ENCODE data around the gene ABCA13.

The ABCA13 gene

DNA sequence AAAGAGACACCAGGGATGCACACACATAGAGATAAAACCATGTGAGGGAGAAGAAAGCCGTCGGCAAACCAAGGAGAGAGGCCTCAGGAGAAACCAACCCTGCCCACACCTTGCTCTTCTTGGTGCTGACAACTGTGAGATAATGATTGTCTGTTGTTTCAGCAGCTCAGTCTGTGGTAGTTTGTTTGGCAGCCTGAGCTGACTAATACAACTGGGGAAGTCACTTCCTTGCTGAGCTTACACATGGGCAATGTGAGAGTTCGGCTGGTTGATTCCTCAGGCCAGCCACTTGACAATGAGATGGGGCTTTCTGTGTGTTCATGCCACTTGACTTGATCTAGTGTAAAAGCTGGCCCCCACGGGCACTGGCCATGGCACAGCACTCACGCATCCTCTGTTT, 271.8 kb downstream of the ABCA13 start:
- DNase-seq = no peak

DNA sequence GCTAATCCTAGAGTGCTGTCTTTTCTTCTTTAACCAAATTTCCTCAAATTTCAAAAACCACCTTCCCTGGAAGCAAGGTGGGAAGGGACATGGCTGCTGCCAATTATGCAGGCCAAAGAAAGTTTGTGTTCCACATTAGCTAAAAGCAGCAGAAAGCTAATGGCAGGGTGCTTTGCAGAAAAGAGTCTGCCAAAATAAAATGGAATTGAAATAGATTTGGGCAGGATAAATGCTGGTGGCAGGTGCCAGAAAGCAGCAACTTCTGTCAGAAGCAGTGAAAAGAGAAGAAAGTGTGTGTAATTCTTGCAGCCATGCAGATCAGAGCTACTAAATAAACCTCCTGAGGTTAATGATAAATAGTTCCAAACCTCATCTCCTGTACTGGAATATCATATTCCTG, 275.5 kb downstream of the ABCA13 start:
- DNase-seq = no peak

DNA sequence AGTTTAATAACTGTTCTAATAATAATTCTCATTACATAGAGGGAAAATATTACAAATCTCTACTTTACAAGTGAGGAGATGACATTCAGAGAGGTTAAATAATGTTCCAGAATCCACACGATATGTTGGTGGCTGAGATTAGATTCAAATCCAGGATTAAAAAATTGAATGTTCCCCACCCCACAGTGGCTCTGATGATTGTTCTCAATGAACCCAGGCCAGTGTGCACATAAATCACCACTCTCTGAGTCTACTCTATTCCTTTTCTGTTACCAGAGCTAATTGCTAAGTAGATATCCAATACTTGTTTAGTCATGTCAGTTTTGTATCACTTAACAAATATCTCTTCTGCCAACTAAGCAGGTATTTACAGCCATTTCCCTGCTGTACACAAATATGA, 281.0 kb downstream of the ABCA13 start:
- no peak for DNase-seq

DNA sequence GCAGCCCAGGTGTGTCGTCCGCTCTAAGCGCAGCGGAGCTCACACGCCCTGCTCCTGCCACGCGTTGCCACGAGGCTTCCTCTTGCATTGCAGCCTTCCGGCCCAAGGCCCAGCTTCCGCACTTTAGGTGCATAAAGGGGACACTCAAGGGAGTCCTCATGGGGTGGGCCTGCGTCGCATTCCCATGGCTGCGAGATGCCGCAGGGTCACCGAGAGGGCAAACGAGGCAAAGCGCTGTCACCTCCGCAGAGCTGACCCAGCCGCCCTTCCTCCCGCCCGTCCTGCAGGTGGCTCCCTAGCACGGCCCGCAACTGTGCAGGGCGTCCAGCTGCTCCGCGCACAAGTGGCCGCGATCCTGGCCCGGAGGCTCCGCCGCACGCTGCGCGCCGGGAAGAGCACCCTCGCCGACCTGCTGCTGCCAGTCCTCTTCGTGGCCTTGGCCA, 283.5 kb downstream of the ABCA13 start:
- no peak for DNase-seq

DNA sequence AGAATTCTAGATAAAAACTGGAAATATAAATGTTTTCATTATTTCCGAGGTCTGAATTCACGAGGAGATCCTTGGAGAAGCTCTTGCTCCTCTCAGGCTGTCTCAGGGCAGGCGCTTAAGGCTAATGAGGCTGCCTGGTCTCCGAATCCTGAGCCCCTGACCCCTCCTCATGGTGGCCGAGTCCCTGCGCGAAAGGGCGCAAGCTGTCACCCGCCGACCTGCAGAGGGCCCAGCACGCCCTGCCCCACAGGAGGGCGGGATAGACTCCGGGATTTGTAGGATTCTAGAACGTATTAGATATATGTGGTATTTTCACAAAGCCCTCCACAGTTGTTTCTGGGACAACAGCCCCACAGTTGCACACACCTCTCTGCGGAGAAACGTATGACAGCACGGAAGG, 284.1 kb downstream of the ABCA13 start:
- no peak for DNase-seq

DNA sequence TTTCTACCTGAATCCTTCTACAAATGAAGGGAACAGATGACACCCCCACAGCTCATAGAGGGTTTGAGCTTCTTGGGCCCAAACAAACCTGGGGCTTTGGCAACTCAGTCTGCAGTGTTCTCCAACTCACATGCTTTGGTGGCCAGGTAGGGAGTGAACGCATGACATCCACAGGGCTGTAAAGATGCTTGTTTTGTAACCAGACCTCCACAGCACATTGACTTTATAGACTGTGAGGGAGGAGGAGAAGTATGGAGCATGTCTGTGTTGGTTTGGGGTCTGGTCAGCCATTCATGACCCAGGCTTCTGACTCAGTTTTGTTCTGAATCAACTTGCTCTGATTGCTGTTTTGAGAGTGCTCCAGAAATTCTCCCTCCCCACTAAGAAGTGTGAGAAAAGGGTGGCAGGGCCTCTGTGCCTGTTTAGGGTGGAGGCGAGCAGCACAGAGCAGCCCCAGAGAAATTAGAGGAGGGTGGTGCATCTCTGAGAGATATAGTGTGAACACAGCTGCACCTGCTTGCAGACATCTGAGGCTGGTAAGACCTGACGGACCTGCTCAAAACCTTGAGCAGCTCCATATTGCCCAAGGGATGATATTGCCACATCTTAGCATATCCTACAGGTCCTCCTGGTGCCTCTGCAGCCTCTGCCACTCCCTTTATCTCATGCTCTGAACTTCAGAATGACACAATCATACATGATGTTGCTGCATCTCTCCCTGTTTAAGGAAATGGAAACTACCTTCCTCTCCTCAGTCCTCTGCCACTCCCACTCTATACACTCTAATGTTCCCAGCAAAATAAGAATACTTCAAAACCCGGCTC, 287.7 kb downstream of the ABCA13 start:
- no peak for DNase-seq

DNA sequence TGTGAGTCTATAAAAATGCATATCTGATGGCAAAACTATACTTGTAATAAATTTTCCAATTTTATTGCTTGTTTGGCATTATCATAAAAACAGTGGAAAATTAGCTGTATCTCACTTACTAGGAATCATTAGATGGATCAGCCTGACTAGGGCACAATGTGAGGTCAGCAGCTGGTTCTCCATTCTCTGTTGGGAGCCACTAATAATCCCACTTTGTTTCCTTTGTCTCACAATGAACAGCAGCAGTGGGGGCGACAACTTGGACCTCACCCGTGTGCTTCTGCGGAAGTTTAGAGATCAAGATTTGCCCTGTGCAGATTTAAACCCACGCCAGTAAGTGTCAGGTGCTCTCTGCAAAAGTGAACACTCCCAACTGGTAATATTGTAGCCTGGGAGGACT, 295.5 kb downstream of the ABCA13 start:
- no peak for DNase-seq

DNA sequence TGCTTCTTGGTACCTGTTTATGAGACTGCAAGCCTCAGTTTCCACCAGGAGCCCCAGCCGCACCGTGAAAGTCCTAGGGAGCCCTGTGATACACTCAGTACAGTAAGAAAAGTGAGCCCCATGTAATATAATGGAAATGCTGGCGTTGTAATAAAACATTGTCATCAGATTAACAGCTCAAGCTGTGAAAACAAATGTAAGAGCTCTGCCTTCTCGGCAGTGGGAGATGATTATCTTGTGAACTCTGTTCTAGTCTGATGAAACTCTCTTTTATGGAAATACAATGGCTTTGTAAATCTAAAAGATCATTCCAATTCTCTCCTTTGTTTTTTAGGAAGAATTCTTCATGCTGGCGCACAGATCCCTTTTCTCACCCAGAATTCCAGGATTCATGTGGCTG, 299.9 kb downstream of the ABCA13 start:
- no peak for DNase-seq

DNA sequence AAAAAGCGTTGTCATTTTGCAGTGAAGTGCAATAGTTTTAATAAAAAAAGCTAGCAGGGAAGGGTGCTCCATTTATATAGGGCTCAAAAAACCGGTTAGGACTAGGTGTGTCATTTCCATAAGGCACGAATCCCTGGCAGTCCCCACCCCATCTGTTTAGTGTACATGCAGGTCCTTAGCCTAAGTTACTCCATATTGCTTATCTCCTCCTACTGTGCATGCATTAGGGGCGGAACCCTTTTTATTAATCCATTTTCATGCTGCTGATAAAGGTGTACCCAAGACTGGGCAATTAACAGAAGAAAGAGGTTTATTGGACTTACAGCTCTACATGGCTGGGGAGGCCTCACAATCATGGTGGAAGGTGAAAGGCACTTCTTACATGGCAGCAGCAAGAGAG, 301.4 kb downstream of the ABCA13 start:
- DNase-seq = no peak

DNA sequence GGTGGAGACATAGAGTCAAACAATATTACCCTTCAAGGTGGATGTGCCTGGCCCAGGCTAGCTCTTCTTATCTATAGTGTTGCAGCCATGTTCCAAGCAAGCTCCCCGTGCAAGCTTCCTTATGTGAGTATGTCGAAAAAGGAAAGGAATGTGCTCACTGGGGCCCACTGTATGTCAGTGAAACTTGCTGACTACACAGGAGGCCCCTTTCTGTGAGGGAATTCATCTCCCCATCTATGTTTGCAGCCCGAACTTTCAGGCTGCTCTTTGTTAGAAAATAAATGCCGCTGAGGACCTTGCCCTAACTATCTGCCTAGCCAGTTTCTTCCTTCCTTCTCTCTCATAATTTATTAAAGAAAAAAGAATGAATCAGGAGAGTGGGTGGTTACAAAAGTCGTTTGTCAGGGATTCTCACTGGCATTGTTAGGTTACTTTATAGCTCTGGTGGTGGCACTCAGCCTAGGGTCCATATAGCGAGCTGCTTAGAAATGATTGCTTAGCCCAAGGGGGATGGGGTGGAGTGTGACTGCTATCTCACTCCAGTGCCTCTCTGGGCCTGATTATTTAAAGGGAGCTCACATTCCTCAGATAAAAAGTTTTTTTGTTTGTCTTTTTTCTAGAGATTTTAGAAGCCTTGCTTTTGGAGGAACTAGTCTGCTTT, 302.1 kb downstream of the ABCA13 start:
- no peak for DNase-seq

DNA sequence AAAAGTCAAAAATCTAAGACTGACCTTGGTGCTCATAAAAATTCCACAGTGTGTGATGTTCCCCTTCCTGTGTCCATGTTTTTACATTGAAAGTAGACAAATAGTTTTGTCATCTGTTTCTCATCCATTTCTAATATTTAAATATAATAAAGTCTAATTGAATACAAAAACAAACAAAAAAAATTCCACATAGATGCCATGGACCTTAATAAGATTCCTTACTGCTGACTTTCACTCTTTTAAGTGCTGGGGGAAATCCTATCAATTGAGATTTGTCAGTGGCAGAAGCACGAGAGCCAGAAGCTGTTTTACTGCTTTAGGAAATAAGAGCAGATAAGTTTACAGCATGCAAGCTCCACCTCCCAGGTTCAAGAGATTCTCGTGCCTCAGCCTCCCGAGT, 310.0 kb downstream of the ABCA13 start:
- DNase-seq = no peak

DNA sequence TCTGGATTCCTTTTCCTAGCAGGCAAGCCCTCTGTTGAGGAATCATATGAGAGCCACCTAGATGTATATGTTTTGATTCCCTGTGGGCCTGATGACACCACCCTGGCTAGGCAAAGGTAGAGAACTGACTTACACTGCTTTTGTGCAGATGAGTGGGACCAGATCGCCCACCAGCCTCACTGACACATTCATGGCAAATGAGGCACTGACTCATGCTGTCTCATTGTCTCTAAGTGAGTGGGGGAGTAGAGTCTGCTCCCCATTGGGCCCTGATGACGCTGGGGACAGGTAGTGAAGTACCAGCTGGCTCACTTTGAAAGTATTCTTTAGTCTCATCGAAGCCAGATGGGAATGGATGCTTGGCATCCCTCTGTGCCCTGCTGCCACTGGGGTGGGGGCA, 326.3 kb downstream of the ABCA13 start:
- no peak for DNase-seq

DNA sequence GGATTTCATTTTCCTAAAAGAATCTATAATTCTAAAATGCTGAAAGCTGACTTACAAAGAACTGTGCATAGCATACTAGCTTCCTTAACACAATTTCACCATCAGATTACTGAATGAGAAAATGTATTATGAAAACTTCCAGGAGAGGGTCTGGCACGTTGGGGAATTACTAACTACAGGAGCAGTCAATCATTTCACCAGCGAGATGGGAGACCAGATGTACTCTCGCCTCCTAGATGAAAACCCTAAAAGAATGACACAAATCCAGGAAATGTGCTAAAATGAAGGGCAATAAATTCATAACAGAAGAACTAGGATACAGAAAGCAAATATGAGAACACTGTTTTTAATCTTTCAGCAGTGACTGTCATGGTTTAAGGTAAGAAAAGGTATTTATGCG, 330.8 kb downstream of the ABCA13 start:
- no peak for DNase-seq

DNA sequence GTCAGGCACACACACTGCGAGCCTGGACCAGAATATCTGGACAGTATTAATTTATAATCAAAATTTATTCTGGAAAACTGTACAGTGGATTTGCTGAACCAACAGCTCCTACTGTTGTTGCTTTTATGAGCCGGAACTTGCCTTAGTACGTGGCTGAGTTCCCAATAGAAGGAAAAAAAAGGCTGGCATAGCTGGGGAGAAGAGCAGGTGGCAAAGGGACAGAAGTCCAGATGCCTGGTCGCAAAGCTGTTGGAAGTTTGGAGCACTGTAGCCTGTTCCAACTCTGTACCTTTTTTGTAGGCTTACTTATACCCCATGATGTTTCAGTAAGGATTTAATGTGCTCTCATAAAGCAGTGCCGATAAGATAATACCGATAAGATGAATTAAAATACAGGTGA, 333.8 kb downstream of the ABCA13 start:
- no peak for DNase-seq

DNA sequence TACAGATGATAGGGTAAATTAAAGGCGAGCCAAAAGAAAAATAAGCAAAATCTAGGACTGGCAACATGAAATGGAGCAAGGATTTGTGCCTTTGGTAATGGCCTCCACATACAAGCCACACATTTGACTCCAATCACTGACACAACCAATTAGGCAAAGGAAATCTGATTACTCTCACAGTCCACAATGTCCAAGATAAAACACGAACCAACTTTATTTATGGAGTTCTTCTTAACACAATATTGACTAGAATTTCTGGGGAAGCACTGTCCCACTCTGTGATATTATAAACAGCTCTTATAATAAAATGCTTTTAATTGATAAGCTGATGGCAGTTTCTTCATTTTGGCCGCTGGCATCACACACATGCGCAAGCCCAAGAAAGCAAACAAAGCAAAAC, 334.2 kb downstream of the ABCA13 start:
- DNase-seq = no peak

DNA sequence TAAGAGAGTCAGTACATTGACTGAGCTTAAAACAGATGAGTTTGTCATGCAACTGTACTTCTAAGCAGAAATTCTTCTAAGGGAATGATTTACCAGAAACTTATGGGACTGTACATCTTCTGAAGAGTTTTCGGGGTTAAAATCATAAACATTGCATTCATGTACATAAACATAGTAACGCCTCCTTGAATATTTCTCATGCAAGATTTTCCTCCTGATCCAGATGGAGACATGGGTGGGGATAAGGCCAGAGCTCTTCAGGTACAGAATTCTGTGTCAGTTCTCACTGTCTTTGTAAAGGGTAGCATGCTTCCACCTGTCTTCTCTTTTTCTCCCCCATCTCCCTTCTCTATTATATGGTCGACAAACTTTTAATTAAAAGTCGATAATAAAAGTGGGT, 335.3 kb downstream of the ABCA13 start:
- DNase-seq = no peak

DNA sequence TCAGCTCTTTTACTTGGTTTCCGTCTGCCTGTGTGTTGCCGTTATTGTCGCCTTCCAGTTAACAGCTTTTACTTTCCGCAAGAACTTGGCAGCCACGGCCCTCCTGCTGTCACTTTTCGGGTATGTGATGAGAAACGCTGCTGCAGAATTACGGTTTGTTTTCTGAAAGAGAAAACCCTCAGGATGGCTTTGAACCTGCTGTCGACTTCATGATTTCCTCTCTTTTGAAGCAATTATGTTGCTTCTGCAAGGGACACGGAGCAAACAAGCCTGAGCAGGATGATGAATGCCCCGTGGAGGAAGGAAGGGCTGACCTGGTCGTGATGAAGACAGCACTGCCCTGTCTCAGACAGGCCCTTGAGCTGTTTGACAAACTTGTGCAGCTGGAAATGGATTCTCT, 339.8 kb downstream of the ABCA13 start:
- DNase-seq = no peak

DNA sequence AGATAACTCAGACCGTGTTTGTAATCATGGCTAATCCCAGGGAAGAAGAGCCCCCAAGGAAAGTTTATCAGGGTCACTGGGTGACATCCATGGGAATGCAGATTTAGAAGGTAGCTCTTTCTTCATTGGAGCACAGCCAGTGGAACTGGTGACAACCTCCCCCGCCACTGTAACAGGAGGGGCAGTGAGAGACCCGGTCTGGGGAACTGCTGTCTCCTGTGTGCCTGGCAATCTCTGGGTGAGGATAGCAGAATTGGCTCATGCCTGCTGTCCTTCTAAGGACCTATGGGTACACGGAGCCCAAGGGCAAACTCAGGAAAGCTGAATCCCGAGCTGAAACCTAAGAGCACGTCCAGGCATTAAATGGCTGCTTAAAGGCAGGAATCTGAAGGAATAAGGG, 341.6 kb downstream of the ABCA13 start:
- no peak for DNase-seq

DNA sequence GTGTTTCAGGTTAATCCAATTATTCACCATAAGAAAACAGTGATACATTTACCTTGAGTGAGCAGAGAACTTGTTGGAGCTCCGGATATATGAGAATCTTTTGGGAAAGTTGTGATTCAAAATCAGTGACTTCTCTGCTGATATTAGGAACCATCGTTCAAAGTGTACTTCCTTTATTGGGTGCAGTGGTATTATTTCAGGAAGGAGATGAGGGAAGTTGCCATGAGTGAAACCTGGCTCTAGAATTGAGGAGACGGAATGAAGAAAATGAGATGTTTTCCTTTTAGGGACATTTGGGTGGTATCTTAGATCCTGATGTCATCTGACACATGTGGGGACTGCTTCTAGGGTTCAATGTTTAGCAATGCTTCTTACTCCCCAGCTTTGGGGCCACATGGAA, 343.9 kb downstream of the ABCA13 start:
- no peak for DNase-seq

DNA sequence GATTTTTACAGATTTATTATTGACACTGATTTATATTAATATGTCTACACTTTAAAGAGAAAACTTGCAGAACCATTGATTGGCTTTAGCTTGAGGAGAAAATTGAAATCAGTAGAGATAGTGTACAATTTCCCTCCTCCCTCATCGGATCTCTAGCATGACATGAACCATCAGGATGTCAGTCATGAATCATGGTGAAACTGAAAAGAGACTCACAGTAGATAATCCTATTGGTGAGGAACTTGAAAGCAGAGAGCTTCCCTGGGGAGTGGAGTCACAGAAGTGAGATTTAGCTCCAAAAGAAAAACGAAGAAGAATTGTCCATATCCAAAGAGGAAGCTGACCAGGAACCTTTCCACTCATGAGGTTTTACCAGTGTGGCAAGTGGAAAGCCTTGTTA, 346.8 kb downstream of the ABCA13 start:
- DNase-seq = no peak

DNA sequence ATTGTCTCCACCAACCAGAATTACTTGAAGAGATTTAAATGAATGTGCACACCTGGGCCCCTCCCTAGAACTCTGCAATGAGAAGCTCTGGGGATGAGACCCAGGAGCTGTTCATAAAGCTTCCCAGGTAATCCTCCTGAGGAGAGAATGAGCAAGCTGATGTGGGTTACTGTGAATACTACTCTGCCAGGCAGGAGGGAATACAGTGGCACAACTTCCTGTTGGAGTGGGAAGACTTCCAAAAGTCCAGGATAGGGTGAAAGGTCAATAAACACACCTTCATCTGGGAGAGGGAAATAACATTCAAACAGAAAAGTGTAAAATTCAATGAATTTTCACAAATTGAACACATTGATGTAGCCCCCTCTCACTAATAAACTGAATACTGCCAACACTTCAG, 351.4 kb downstream of the ABCA13 start:
- DNase-seq = no peak

DNA sequence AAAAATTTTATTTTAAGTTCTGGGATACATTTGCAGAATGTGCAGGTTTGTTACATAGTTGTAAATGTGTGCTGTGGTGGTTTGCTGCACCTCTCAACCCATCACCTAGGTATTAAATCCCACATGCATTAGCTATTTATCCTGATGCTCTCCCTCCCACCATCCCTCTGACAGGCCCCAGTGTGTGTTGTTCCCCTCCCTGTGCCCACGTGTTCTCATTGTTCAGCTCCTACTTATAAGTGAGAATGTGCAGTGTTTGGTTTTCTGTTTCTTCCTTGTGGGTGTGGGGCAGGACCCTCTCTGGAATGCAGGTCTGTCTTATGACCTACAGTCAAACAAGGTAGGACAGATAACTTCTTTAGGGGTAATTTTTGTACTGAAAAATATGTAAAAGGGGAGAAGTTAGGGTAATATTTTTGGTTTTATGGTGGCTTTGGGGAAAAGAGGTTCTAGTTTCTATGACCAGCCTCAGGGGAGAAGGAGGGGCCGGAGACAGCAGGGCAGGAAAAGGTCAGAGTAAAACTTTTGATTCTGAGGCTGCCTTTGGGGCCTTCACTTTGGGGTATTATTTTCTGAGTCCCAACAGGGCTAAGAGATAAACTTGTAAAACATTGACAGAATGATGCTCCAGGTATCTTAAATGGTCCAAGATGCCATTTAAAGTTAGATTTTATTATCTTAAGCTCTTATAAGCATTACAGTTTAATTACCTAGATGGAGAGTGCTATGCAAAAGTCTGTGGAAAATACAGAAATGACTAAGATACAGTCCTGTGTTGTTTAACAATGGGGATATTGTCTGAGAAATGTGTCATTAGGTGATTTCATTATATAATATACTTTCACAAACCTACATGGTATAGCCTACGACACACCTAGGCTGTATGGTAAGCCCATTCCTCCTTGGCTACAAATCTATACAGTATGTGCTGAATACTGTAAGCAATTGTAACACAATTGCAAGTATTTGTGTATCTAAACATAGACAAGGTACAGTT, 354.8 kb downstream of the ABCA13 start:
- DNase-seq = no peak

DNA sequence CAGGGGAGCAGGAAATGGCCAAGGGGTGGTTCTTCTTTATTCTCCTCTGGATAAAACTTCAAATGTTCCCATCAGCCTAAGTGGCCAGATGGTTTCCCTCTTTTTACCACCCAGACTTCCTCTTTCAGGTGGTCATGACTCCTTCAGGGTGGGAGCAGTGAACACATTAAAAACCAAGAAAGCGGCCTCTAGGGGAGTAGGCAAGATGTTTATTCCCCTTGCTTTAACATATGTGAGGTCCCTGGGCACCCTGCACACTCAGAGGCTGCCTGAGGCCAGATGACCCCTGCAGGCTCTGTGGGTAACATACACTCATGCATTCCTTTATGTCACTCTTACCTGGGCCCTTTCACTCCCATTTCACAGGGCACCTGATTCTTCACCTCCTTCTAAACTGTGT, 357.4 kb downstream of the ABCA13 start:
- no peak for DNase-seq

DNA sequence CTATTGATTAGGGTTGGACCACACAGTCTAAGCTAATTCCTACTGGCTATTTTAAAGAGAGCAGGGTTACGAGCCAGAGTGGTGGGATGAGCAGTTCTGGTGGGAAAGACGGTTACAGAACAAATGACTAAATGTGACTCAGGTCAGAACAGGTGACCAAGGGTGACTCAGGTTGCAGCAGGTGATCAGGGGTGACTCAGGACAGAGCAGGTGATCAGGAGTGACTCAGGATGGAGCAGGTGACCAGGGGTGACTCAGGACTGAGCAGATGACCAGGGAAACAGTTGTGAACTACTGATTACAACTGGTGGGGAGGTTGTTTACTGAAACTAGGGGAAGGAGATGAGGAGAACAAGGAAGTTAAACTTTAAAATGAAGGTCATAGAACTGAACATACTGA, 366.3 kb downstream of the ABCA13 start:
- DNase-seq = no peak

Measured in 8988T (cell line).